Spleen (tissue), 11 donors: ENCODE measurements around the gene ITPK1. TPM values are rescaled to one million over a fixed set of nuclear protein-coding genes. Genes with fewer than 3 reads are reported as not detected.

ENCODE experiments used
- DNase-seq: peaks from one replicate; pipeline ENCODE4 v3.0.0-alpha.2; 2020
- H3K27ac ChIP-seq, 8 donors: fragments of 200-600 bp; sonication (generic) in 7 of 8; 1 replicate in 4 of 8; 2 replicates in 4 of 8; pipeline versions ENCODE4 v1.5.0 to v1.8.0; 2016 to 2021; ENCODE audit warnings: inconsistent platforms in 4 of 8, mild to moderate bottlenecking in 4 of 8, moderate library complexity in 1 of 8
- H3K27me3 ChIP-seq, 7 donors: fragments of 200-600 bp; sonication (generic) in 6 of 7; replicated peaks in 1 of 7; 1 replicate in 4 of 7; 2 replicates in 3 of 7; pipeline versions ENCODE4 v1.5.0 to v1.8.0; 2016 to 2021; ENCODE audit warnings: inconsistent platforms in 3 of 7, mild to moderate bottlenecking in 1 of 7
- H3K36me3 ChIP-seq, 6 donors: fragments of 200-600 bp; sonication (generic) in 5 of 6; 1 replicate in 4 of 6; 2 replicates in 2 of 6; pipeline versions ENCODE4 v1.5.0 to v1.8.0; 2016 to 2021; ENCODE audit warnings: inconsistent platforms in 2 of 6
- H3K4me1 ChIP-seq, 6 donors: fragments of 200-600 bp; sonication (generic) in 5 of 6; 1 replicate in 3 of 6; 2 replicates in 3 of 6; pipeline versions ENCODE4 v1.5.0 to v1.8.0; 2016 to 2021; ENCODE audit warnings: inconsistent platforms in 3 of 6
- H3K4me3 ChIP-seq, 8 donors: fragments of 200-600 bp; sonication (generic) in 7 of 8; 1 replicate in 4 of 8; 2 replicates in 4 of 8; pipeline versions ENCODE4 v1.5.0 to v1.8.0; 2016 to 2021; ENCODE audit warnings: inconsistent platforms in 4 of 8, mild to moderate bottlenecking in 4 of 8, moderate library complexity in 2 of 8
- H3K9me3 ChIP-seq, 8 donors: fragments of 200-600 bp; sonication (generic) in 7 of 8; 1 replicate in 4 of 8; 2 replicates in 4 of 8; pipeline versions ENCODE4 v1.5.0 to v1.8.0; 2016 to 2021; ENCODE audit warnings: inconsistent platforms in 4 of 8
- POLR2A ChIP-seq, 3 donors: fragments of 450-650 bp; IDR thresholded peaks; one replicate each; pipeline ENCODE4 v1.5.1; 2017; ENCODE audit warnings: antibody characterized with exemption in 3 of 3, mild to moderate bottlenecking in 1 of 3
- POLR2AphosphoS5 ChIP-seq, 3 donors: sonication (generic); formaldehyde crosslinking; IDR thresholded peaks; one replicate each; pipeline ENCODE4 v1.5.1; 2017; ENCODE audit warnings: antibody characterized with exemption in 3 of 3
- WGBS, 5 donors: extraction: QIAGEN DNeasy Blood & Tissue Kit in 3 of 5; methylation state at CpG; one replicate each; pipeline versions ENCODE4 v1.1.5 to v1.1.7; 2013 to 2018; 5-methylcytosine and 5-hydroxymethylcytosine counted together
- intact Hi-C: fragments of 100-400 bp; cut with DNase I; formaldehyde crosslinking; loops from one replicate; pipeline ENCODE4 v1.15.0; 2023; ENCODE audit warnings: low total_unique reads
- polyA plus RNA-seq, 3 donors: library from polyadenylated mRNA; stranded (reverse); fragments of 200-250 nt; gene quantifications; one replicate each; pipeline ENCODE4 v1.2.1, GENCODE V29; 2013
- total RNA-seq, 7 donors: library from RNA; depleted of rRNA in 3 of 7; stranded (reverse); fragments of >200 nt in 3 of 7; fragmentation: NEBNext Ultra II Directional in 4 of 7; extraction: Animal tissue kit (Norgen Biotek cat#: 25700) in 4 of 7; gene quantifications; one replicate each; pipeline versions ENCODE4 v1.1.0 to v1.2.1, GENCODE V29; 2016 to 2021
- TF ChIP-seq, protein P1 (sequence below), 11 experiments: fragments of 200-600 bp in 7 of 11; fragments of 450-650 bp in 4 of 11; sonication (generic) in 4 of 11; IDR thresholded peaks in 8 of 11; conservative IDR thresholded peaks in 3 of 11; 1 replicate in 7 of 11; 2 replicates in 4 of 11; pipeline versions ENCODE4 v1.4.0 to v1.8.0; 2016 to 2021; ENCODE audit warnings: antibody characterized with exemption in 11 of 11, inconsistent platforms in 4 of 11, mild to moderate bottlenecking in 1 of 11
- donor health status: healthy with polysubstance abuse.
- donor health status: DM: no; HTN: no; CAD: no; lungs with moderate emphysema.
- donor health status: DM: no; HTN: no; CAD: no.
- donor health status: Bipolar disorder and iron deficiency.
- donor health status: healthy.
- donor health status: DM: no; HTN: no; CAD: no.
- donor health status: DM: yes; HTN: yes; CAD: no.

The ITPK1 gene
- total and polyA plus RNA-seq, 10 donors: 22.9 to 123 (median 68.0) TPM

DNA sequence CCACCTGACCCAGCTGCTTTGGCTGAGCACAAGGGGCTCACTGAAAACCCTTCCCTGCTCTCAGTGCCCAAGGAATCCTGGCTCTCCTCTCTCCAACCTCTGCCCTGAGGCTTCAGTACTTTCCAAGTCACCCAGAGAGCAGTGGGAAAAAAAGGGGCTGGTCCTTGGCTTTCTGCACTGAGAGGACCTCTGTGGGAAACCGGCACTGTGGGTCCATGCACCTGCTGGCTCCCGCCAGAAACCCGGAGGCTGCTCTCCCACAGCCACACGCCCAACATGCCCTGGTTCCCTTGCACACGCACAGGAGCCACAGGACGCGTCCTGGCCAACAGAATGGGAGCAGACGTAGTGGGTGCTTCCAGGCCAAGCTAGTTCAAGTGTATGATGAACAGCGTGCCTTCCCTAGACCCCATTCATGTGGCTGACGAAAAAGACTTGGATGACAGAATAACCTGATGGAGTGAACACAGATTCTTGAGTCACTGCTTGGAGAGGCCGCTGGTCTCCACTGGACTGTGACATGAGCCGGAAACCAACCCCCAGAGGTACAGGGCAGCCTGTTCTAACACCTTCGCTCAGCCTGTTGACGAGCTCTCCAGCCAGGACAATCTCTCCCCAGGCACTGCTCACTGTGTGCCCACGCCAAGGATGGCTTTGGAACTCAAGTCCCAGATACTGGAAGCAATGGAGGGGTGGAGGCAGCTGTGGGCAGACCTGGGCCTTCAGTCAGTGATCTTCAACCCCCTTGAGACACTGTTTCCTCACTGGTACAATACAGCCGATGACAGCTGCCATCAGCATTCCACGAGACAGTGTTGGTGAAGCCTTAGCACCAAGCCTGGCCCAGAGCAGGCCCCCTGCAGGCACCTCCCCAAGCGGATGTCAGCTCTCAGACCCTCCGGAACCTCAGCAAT is 87.7 kb downstream of the ITPK1 start:
- peaks cover 13 to 50% (median 23%) of the 10 kb centered on the region in 6 donors for H3K4me1 ChIP-seq
- H3K4me3 ChIP-seq: no peak overlapping the region
- H3K9me3 ChIP-seq: no peaks in the 10 kb centered on the region
- TF ChIP-seq POLR2A (IDR thresholded peaks at IDR 0.05) (no peak), POLR2AphosphoS5 (IDR thresholded peaks at IDR 0.05) (no peak)
- TF ChIP-seq, protein P1, sequence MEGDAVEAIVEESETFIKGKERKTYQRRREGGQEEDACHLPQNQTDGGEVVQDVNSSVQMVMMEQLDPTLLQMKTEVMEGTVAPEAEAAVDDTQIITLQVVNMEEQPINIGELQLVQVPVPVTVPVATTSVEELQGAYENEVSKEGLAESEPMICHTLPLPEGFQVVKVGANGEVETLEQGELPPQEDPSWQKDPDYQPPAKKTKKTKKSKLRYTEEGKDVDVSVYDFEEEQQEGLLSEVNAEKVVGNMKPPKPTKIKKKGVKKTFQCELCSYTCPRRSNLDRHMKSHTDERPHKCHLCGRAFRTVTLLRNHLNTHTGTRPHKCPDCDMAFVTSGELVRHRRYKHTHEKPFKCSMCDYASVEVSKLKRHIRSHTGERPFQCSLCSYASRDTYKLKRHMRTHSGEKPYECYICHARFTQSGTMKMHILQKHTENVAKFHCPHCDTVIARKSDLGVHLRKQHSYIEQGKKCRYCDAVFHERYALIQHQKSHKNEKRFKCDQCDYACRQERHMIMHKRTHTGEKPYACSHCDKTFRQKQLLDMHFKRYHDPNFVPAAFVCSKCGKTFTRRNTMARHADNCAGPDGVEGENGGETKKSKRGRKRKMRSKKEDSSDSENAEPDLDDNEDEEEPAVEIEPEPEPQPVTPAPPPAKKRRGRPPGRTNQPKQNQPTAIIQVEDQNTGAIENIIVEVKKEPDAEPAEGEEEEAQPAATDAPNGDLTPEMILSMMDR (IDR thresholded peaks at IDR 0.05 in 8 of 11, conservative IDR thresholded peaks at IDR 0.05 in 3 of 11): no peak
- H3K27me3 ChIP-seq: no peaks in the 10 kb centered on the region
- peak; percentile 51 for DNase-seq
- WGBS, 5 donors: 93 to 97% (median 95%) methylated on average over 17 to 19 of the region's 19 CpGs
- H3K36me3 ChIP-seq: peaks cover 0 to 32% (median 0%) of the 10 kb centered on the region in 6 donors
- H3K27ac ChIP-seq: peak overlapping the region in 2 of 8 donors; percentile 39
- intact Hi-C loops: no loop called here

- H3K36me3 ChIP-seq: peaks cover 0 to 32% (median 0%) of the 10 kb centered on the region in 6 donors
- peaks cover 0 to 34% (median 6%) of the 10 kb centered on the region in 6 donors for H3K4me1 ChIP-seq
- no peaks in the 10 kb centered on the region for H3K9me3 ChIP-seq
- WGBS, 5 donors: 92 to 98% (median 95%) methylated on average over 7 of the region's 7 CpGs
- H3K4me3 ChIP-seq: no peak overlapping the region
- no peak for DNase-seq
- H3K27me3 ChIP-seq: no peaks in the 10 kb centered on the region
- no peak for TF ChIP-seq POLR2AphosphoS5 (IDR thresholded peaks at IDR 0.05)
- no peak for TF ChIP-seq POLR2A (IDR thresholded peaks at IDR 0.05)
- TF ChIP-seq, protein P1 (IDR thresholded peaks at IDR 0.05 in 8 of 11, conservative IDR thresholded peaks at IDR 0.05 in 3 of 11): no peak
- intact Hi-C loops: no loop called here
- no peak overlapping the region for H3K27ac ChIP-seq
Observed at GRCh38 chr14:93026339-93026738, 89.4 kb downstream of the ITPK1 start.

- H3K9me3 ChIP-seq: no peaks in the 10 kb centered on the region
- no peak overlapping the region for H3K4me3 ChIP-seq
- TF ChIP-seq POLR2A (IDR thresholded peaks at IDR 0.05) (no peak), POLR2AphosphoS5 (IDR thresholded peaks at IDR 0.05) (no peak)
- TF ChIP-seq, protein P1 (IDR thresholded peaks at IDR 0.05 in 8 of 11, conservative IDR thresholded peaks at IDR 0.05 in 3 of 11): no peak
- peaks cover 0 to 21% (median 1%) of the 10 kb centered on the region in 6 donors for H3K4me1 ChIP-seq
- intact Hi-C loops: no loop called here
- DNase-seq: no peak
- WGBS, 5 donors: 63 to 89% (median 86%) methylated on average over 5 to 9 of the region's 9 CpGs
- H3K36me3 ChIP-seq: peaks cover 0 to 27% (median 0%) of the 10 kb centered on the region in 6 donors
- no peaks in the 10 kb centered on the region for H3K27me3 ChIP-seq
- no peak overlapping the region for H3K27ac ChIP-seq
Observed at GRCh38 chr14:93025055-93025454, 90.7 kb downstream of the ITPK1 start.

GRCh38 chr14:93024493-93024892 is 91.2 kb downstream of the ITPK1 start:
- WGBS, 5 donors: 94 to 99% (median 97%) methylated on average over 4 to 5 of the region's 5 CpGs
- H3K9me3 ChIP-seq: no peaks in the 10 kb centered on the region
- peaks cover 0 to 22% (median 2%) of the 10 kb centered on the region in 6 donors for H3K4me1 ChIP-seq
- no peak for TF ChIP-seq POLR2AphosphoS5 (IDR thresholded peaks at IDR 0.05)
- TF ChIP-seq, protein P1 (IDR thresholded peaks at IDR 0.05 in 8 of 11, conservative IDR thresholded peaks at IDR 0.05 in 3 of 11): no peak
- no peak for TF ChIP-seq POLR2A (IDR thresholded peaks at IDR 0.05)
- H3K27me3 ChIP-seq: no peaks in the 10 kb centered on the region
- no peak for DNase-seq
- no peak overlapping the region for H3K4me3 ChIP-seq
- no peak overlapping the region for H3K27ac ChIP-seq
- H3K36me3 ChIP-seq: peaks cover 0 to 22% (median 0%) of the 10 kb centered on the region in 6 donors
- intact Hi-C loops: no loop called here
